ENCODE data around the gene ETV6. TPM values are rescaled to one million over a fixed set of nuclear protein-coding genes. Genes with fewer than 3 reads are reported as not detected.

Gene ETV6
- total RNA-seq, 6 donors from 2014 or later, result 22.2 to 93.2 (median 37.5) TPM

- WGBS, 2 donors, result 68% methylated on average over 4 of the region's 4 CpGs
- H3K27ac ChIP-seq, result no peak overlapping the region
These were observed 104.8 kb downstream of the ETV6 start for GRCh38 chr12:11754256-11754655.

GRCh38 chr12:11755302-11755930 lies 105.9 kb downstream of the ETV6 start:
- 61 to 86% methylated on average over 5 of the region's 5 CpGs for WGBS, 2 donors
- ATAC-seq (ENCODE audit: low FRiP score in 2 of 2) (no peak), DNase-seq (no peak)
- no peaks in the 10 kb centered on the region for H3K9me3 ChIP-seq
- peaks cover 11 to 21% (median 16%) of the 10 kb centered on the region in 4 donors for H3K4me1 ChIP-seq
- peaks cover 0 to 34% (median 9%) of the 10 kb centered on the region in 4 donors for H3K36me3 ChIP-seq
- no peaks in the 10 kb centered on the region for H3K27me3 ChIP-seq
- TF ChIP-seq POLR2A (IDR thresholded peaks at IDR 0.05), result no peak
- TF ChIP-seq EP300 (IDR thresholded peaks at IDR 0.05), result no peak
- no peak for TF ChIP-seq POLR2AphosphoS5 (IDR thresholded peaks at IDR 0.05)
- no peak for TF ChIP-seq CTCF (IDR thresholded peaks at IDR 0.05)
- H3K27ac ChIP-seq, result peak overlapping the region in 1 of 4 donors; percentile 16
- no peak overlapping the region for H3K4me3 ChIP-seq

More at GRCh38 chr12:11754256-11754655, 104.8 kb downstream of the ETV6 start:
- Histone ChIP-seq H3K27me3 (no peaks in the 10 kb centered on the region), H3K36me3 (peaks cover 0 to 34% (median 9%) of the 10 kb centered on the region in 4 donors), H3K9me3 (no peaks in the 10 kb centered on the region), H3K4me3 (no peak overlapping the region), H3K4me1 (peaks cover 12 to 24% (median 19%) of the 10 kb centered on the region in 4 donors)
- DNase-seq (no peak), ATAC-seq (ENCODE audit: low FRiP score in 2 of 2) (no peak)
- TF ChIP-seq EP300 (IDR thresholded peaks at IDR 0.05) (no peak), POLR2A (IDR thresholded peaks at IDR 0.05) (no peak), CTCF (IDR thresholded peaks at IDR 0.05) (no peak), POLR2AphosphoS5 (IDR thresholded peaks at IDR 0.05) (no peak)

- H3K9me3 ChIP-seq, result no peaks in the 10 kb centered on the region
- ATAC-seq (ENCODE audit: low FRiP score in 2 of 2), result no peak
- 71 to 86% methylated on average over 2 of the region's 2 CpGs for WGBS, 2 donors
- H3K4me3 ChIP-seq, result no peak overlapping the region
- H3K4me1 ChIP-seq, result peaks cover 11 to 21% (median 16%) of the 10 kb centered on the region in 4 donors
- no peak for TF ChIP-seq POLR2A (IDR thresholded peaks at IDR 0.05)
- no peak for TF ChIP-seq CTCF (IDR thresholded peaks at IDR 0.05)
- no peak for TF ChIP-seq POLR2AphosphoS5 (IDR thresholded peaks at IDR 0.05)
- no peak for TF ChIP-seq EP300 (IDR thresholded peaks at IDR 0.05)
- DNase-seq, result no peak
- H3K27ac ChIP-seq, result no peak overlapping the region
- H3K27me3 ChIP-seq, result no peaks in the 10 kb centered on the region
- H3K36me3 ChIP-seq, result peaks cover 0 to 34% (median 9%) of the 10 kb centered on the region in 4 donors
These were observed 106.5 kb downstream of the ETV6 start for GRCh38 chr12:11756022-11756421.

- H3K9me3 ChIP-seq, result no peaks in the 10 kb centered on the region
- H3K36me3 ChIP-seq, result peaks cover 0 to 34% (median 9%) of the 10 kb centered on the region in 4 donors
- no peak overlapping the region for H3K4me3 ChIP-seq
- DNase-seq, result no peak
- WGBS, 2 donors, result 93 to 95% methylated on average over 6 of the region's 6 CpGs
- no peak overlapping the region for H3K27ac ChIP-seq
- H3K27me3 ChIP-seq, result no peaks in the 10 kb centered on the region
- ATAC-seq (ENCODE audit: low FRiP score in 2 of 2), result no peak
- TF ChIP-seq EP300 (IDR thresholded peaks at IDR 0.05), result no peak
- TF ChIP-seq POLR2A (IDR thresholded peaks at IDR 0.05), result no peak
- TF ChIP-seq POLR2AphosphoS5 (IDR thresholded peaks at IDR 0.05), result no peak
- TF ChIP-seq CTCF (IDR thresholded peaks at IDR 0.05), result no peak
- peaks cover 13 to 19% (median 15%) of the 10 kb centered on the region in 4 donors for H3K4me1 ChIP-seq
These were observed 107.0 kb downstream of the ETV6 start for GRCh38 chr12:11756523-11756922.

- Histone ChIP-seq H3K4me1 (peaks cover 15 to 22% (median 20%) of the 10 kb centered on the region in 4 donors), H3K9me3 (no peaks in the 10 kb centered on the region), H3K4me3 (no peak overlapping the region), H3K27me3 (no peaks in the 10 kb centered on the region), H3K27ac (no peak overlapping the region), H3K36me3 (peaks cover 0 to 34% (median 9%) of the 10 kb centered on the region in 4 donors)
- no peak for DNase-seq
- ATAC-seq (ENCODE audit: low FRiP score in 2 of 2), result no peak
- TF ChIP-seq EP300 (IDR thresholded peaks at IDR 0.05) (no peak), POLR2A (IDR thresholded peaks at IDR 0.05) (no peak), CTCF (IDR thresholded peaks at IDR 0.05) (no peak), POLR2AphosphoS5 (IDR thresholded peaks at IDR 0.05) (no peak)
- WGBS, 2 donors, result 82 to 97% methylated on average over 7 of the region's 7 CpGs
These were observed 107.6 kb downstream of the ETV6 start for GRCh38 chr12:11757095-11757494.

All from upper lobe of left lung (tissue), 6 donors.